Right renal pelvis (tissue), 4 donors: ENCODE results near the gene DARS2. TPM values are rescaled to one million over a fixed set of nuclear protein-coding genes. Genes with fewer than 3 reads are reported as not detected.
"Not testable (repeated sequence)": the region's sequence is repeated elsewhere in the genome, so short reads cannot be mapped to it uniquely, and the experiment has no call there.

Experiments used
- DNase-seq, 4 donors: peaks; one replicate each; pipeline ENCODE4 v3.0.0-alpha.2; 2013; ENCODE audit warnings: low read depth in 4 of 4, low spot score in 3 of 4, missing footprints in 1 of 4
- polyA plus RNA-seq, 4 donors: library from polyadenylated mRNA; unstranded; fragments of 120-200 nt; gene quantifications; one replicate each; pipeline ENCODE4 v1.2.1, GENCODE V29; 2013; ENCODE audit not compliant: insufficient read length in 4 of 4

The DARS2 gene
- polyA plus RNA-seq: 10 to 100 TPM; 25.8 to 27.8 (median 27.3) TPM

GRCh38 chr1:173824315-173825081 lies at the start of gene DARS2, which contains the start of gene CENPL:
DARS2 (plus strand) TSS chr1:173824673; CDS start chr1:173825230, 557 bp downstream.
CENPL (minus strand) TSS chr1:173824883; CDS start chr1:173811299, 13,584 bp downstream.
- DNase-seq: peak; percentile 86 to 96 (median 96)

DNA sequence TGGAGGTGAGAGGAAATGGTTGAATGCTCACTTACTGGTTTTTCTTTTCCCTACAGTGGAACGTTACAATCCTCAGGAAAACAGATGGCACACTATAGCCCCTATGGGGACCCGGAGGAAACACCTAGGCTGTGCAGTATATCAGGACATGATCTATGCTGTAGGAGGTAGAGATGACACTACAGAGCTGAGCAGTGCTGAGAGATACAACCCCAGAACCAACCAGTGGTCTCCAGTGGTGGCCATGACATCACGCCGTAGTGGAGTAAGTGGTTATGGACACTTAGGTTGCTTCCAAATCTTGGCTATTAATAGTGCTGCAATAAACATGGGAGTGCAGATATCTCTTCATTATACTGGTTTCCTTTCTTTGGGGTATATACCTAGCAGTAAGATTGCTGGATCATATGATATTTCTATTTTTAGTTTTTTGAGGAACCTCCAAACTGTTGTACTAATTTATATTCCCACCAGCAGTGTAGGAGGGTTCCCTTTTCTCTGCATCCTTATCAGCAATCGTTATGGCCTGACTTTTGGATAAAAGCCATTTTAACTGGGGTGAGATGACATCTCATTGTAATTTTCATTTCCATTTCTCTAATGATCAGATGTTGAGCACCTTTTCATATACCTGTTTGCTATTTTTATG lies 48.8 kb upstream of the DARS2 start:
- DNase-seq: no peak

DNA sequence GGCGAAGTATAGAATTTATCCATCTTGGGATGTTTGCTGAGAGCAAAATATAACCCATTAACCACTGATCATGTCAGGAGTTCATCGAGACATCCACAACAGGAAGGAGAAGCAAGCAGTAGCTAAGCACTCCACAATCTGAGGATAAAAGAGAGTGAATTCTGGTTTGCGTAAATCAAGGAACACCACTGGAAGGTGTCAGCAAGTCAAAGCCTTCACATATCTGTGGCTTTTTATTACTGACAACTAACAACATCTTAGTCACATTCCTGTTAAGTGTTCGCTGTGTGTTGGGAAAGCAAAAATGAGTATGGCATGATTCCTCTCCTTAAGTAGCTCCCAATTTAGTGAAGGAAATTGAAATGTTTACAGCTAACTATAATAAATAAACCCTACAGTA lies 44.5 kb upstream of the DARS2 start:
- DNase-seq: no peak

DNA sequence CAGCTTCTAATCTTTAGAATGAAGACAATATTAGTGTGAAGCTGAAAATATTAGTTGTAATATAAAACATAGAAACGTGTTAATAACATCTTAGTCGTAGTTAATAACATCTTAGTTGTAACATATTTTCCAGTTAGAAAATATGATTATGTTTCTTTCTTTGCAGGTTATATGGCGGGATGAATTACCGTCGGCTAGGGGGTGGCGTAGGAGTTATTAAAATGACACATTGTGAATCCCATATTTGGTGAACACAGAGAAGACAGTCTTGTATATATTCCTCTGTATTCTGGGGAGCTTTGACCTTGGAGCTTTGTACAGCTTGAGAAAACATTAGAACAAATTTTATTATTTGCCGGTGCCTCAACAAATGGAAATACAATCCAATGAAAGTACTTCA lies 39.5 kb upstream of the DARS2 start:
- DNase-seq: no peak

GRCh38 chr1:173789841-173790240 lies 34.6 kb upstream of the DARS2 start:
- no peak for DNase-seq

DNA sequence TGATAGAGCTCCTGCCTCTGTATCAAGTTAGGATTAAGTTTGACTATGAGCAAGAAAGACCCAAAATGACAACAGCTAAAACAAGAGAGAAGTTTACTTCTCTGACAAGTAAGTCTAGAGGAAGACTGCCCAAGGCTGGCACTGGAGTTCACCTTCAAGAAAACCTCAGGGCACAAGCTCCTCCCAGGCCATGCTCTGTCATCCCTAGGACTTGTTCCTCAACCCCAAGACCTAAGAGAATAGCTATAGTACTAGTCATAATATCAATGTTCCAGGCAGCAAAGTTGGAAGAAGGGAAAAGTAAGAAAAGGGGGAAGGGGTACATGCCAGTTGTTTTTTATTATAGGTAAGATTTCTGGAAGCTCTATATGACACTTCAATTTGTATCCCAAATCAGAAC lies 26.4 kb upstream of the DARS2 start:
- no peak for DNase-seq

- DNase-seq: not testable (repeated sequence)
Observed at GRCh38 chr1:173799995-173800394, 24.5 kb upstream of the DARS2 start.

- DNase-seq: no peak
Observed at GRCh38 chr1:173802961-173803360, 21.5 kb upstream of the DARS2 start.

GRCh38 chr1:173813654-173814053 lies 10.8 kb upstream of the DARS2 start:
- not testable (repeated sequence) for DNase-seq

- no peak for DNase-seq
Observed at GRCh38 chr1:173818459-173818858, 6.0 kb upstream of the DARS2 start.

GRCh38 chr1:173821680-173822079 lies 2.8 kb upstream of the DARS2 start:
- DNase-seq: no peak

DNA sequence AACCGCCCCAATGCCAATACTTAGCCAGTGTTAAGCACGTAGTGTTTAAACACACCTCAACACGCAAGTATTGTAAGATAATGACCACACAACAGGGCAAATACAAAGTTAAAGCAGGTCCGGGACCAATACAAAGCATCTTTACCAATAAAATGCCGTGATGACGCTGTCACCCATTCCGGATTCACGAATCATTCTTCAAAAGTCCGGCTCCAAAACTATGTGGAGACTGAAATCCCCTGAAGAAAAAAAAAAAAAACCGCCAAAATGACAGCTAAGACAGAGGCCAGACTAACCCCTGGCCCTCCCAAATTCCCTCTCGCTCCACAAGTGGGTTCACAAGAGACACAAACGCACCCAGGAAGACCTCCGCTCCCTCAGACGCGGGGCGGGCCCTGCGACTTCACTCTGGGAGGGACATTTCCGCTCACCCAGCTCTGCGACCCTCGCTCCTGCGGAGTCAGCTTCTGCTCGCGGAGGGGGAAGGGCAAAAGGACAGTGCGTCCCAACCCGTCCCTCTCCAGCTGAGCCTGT lies 625 bp upstream of the DARS2 start:
- DNase-seq: peak in 1 of 4 donors; percentile 7

DNA sequence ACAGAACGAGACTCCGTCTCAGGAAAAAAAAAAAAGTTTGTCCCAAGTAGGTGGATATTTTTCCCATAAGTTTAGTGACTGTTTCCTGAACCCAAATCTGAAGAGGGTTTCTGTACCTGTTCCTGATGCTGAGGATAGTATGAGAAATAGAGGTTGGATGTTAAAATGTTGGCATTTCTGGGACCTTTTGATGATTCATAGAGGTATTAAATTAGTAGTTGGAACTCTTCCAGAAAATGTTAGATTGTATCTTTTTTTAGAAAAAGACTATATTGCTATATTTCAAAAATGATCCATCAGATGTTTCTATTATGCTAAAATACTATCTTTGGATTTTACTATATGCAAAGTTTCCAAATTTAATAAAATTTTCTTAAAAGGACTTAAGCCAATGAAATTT lies 3.1 kb downstream of the DARS2 start:
- DNase-seq: no peak

- DNase-seq: no peak
Observed at GRCh38 chr1:173832748-173833147, 8.3 kb downstream of the DARS2 start.

GRCh38 chr1:173852105-173852504 lies 27.6 kb downstream of the DARS2 start:
- DNase-seq: no peak

DNA sequence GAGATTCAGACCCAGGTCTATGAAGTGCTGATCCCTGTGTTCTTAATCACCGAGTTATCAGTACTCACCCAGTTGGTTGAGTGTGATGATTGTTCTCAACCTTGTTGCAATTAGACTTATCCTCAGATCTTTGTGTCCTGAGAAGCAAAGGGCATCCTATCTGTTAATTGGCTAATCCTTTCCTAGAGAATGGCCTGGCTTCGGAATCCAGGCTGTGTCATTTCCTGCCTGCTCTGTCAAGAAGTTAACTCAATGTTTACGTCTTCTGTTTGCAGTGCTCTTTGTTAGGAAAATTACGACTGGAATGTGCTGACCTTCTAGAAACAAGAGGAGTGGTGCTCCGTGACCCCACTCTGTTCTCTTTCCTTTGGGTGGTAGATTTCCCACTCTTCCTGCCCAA lies 28.6 kb downstream of the DARS2 start:
- no peak for DNase-seq

- DNase-seq: no peak
Observed at GRCh38 chr1:173856014-173856413, 31.5 kb downstream of the DARS2 start.

DNA sequence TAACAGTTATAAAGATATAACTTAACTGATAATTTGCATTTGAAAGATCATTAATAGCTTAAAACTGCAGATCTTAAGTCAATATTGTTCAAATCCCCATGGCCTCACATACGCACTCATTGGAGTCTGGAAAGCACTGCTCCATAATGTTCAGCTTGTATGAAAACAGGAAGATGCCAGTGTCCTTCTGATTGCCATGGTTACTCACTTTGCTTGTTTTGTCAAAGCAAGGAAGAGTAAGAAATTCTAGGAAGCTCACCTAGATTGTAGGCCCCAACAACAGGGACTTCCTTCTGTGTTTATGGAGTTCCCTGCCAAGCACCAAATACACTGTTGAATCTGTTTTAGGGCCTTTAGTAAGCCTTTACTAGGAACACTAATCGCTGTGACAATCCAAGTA lies 32.4 kb downstream of the DARS2 start:
- DNase-seq: no peak

- no peak for DNase-seq
Observed at GRCh38 chr1:173857363-173857917, 33.0 kb downstream of the DARS2 start.

- DNase-seq: not testable (repeated sequence)
Observed at GRCh38 chr1:173859547-173859946, 35.1 kb downstream of the DARS2 start.

GRCh38 chr1:173860065-173860464 lies 35.6 kb downstream of the DARS2 start:
- no peak for DNase-seq
